ENCODE results near the gene PBX2.
"Not testable (repeated sequence)": the region's sequence is repeated elsewhere in the genome, so short reads cannot be mapped to it uniquely, and the experiment has no call there.

The PBX2 gene

DNA sequence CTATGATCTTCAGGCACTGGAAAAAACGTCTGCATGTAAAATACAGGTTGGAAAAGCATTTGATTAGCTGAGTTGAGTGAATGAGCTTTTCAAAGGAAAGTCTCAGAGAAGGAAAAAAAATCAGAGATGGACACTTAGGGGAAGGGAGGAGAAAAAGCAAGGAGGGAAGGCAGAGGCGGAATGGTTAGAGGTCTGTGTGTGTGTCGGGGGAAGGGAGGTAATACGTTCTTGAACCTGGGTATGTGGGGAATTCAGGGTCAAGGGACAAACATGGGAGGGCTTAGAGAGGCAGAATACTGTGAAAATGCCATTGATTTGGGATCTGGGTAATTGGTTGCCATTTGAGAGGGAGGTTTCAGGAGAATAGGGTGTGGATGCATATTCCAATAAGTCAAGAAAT is 43.3 kb downstream of the PBX2 start:
- H3K4me1 ChIP-seq (ENCODE audit: control insufficient read depth, insufficient read depth, low read length, unreplicated experiment): peaks cover 5% of the 10 kb centered on the region
- H3K4me3 ChIP-seq (ENCODE audit: low read depth, low read length): no peak overlapping the region
- H3K27me3 ChIP-seq (ENCODE audit: insufficient read depth, low read length): no peaks in the 10 kb centered on the region
- no peak overlapping the region for H3K27ac ChIP-seq (ENCODE audit: low read depth, low read length)
- H3K36me3 ChIP-seq (ENCODE audit: insufficient read depth, low read length): no peaks in the 10 kb centered on the region
- H2AFZ ChIP-seq (ENCODE audit: low read length, unreplicated experiment): no peak overlapping the region
- no peaks in the 10 kb centered on the region for H3K79me2 ChIP-seq (ENCODE audit: control insufficient read depth, insufficient read depth, low read length, unreplicated experiment)

- H3K27ac ChIP-seq (ENCODE audit: low read depth, low read length): no peak overlapping the region
Observed at GRCh38 chr6:32146287-32146686, 43.7 kb downstream of the PBX2 start.

DNA sequence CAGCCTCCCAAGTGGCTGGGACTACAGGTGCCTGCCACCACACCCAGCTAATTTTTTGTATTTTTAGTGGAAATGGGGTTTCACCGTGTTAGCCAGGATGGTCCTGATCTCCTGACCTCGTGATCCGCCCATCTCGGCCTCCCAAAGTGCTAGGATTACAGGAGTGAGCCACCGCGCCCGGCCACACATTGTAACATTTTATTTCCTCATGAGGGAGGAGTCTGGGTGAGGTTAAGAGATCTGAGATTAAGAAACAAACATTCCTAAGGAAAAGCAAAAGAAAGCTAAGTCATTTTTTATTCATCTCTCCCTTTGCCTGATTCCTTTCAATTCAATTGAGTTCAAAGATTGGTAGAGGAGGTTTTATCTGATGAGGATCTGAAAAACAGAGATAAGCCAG is 45.8 kb downstream of the PBX2 start:
- H2AFZ ChIP-seq (ENCODE audit: low read length, unreplicated experiment); H3K27me3 ChIP-seq (ENCODE audit: insufficient read depth, low read length); H3K4me3 ChIP-seq (ENCODE audit: low read depth, low read length); H3K4me1 ChIP-seq (ENCODE audit: control insufficient read depth, insufficient read depth, low read length, unreplicated experiment); H3K79me2 ChIP-seq (ENCODE audit: control insufficient read depth, insufficient read depth, low read length, unreplicated experiment); H3K36me3 ChIP-seq (ENCODE audit: insufficient read depth, low read length); H3K27ac ChIP-seq (ENCODE audit: low read depth, low read length): not testable (repeated sequence)

More at GRCh38 chr6:32146287-32146686, 43.7 kb downstream of the PBX2 start:
- no peak overlapping the region for H2AFZ ChIP-seq (ENCODE audit: low read length, unreplicated experiment)
- no peaks in the 10 kb centered on the region for H3K27me3 ChIP-seq (ENCODE audit: insufficient read depth, low read length)
- H3K4me1 ChIP-seq (ENCODE audit: control insufficient read depth, insufficient read depth, low read length, unreplicated experiment): peaks cover 4% of the 10 kb centered on the region
- no peak overlapping the region for H3K4me3 ChIP-seq (ENCODE audit: low read depth, low read length)
- no peaks in the 10 kb centered on the region for H3K79me2 ChIP-seq (ENCODE audit: control insufficient read depth, insufficient read depth, low read length, unreplicated experiment)
- H3K36me3 ChIP-seq (ENCODE audit: insufficient read depth, low read length): no peaks in the 10 kb centered on the region

- no peak overlapping the region for H2AFZ ChIP-seq (ENCODE audit: low read length, unreplicated experiment)
- H3K4me3 ChIP-seq (ENCODE audit: low read depth, low read length): no peak overlapping the region
- H3K79me2 ChIP-seq (ENCODE audit: control insufficient read depth, insufficient read depth, low read length, unreplicated experiment): no peaks in the 10 kb centered on the region
- H3K27me3 ChIP-seq (ENCODE audit: insufficient read depth, low read length): no peaks in the 10 kb centered on the region
- no peak overlapping the region for H3K27ac ChIP-seq (ENCODE audit: low read depth, low read length)
- no peaks in the 10 kb centered on the region for H3K4me1 ChIP-seq (ENCODE audit: control insufficient read depth, insufficient read depth, low read length, unreplicated experiment)
- no peaks in the 10 kb centered on the region for H3K36me3 ChIP-seq (ENCODE audit: insufficient read depth, low read length)
Observed at GRCh38 chr6:32140420-32141046, 49.5 kb downstream of the PBX2 start.

DNA sequence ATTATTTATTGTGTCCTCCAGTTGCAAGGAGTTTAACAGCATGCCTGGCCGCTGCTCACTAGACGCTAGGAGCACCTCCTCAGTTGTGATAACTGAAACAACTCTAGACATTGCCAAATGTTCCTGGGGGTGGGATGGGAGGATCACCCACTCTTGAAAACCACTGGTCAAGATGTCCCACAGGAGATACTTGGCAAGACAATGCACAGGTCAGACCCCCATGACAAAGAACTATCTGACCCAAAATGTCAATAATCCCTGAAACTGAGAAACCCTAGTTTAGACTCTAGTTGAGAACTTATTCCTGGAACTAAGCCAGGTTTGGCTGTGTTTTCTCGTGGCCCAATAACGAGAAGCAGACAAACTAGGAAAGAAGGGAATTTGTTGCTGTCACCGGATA is 50.4 kb downstream of the PBX2 start:
- H3K36me3 ChIP-seq (ENCODE audit: insufficient read depth, low read length): no peaks in the 10 kb centered on the region
- H3K4me1 ChIP-seq (ENCODE audit: control insufficient read depth, insufficient read depth, low read length, unreplicated experiment): no peaks in the 10 kb centered on the region

DNA sequence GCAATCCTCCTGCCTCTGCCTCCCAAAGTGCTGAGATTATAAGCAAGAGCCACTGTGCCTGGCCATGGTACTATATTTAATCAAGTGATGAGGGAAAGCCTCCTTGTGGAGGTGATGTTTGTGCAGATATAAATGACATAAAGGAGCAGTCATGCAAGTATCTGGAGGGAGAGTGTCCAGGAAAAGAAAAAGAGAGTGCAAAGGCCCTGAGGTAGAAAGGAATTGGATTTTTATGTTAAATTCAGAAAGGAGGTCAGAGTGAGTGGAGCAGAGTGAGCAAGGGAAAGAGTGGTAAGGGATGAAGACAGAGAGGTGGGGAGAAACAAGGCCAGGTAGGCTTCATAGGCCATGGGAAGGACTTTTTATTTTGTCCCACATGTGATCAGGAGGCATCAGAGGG is 52.5 kb downstream of the PBX2 start:
- H3K4me3 ChIP-seq (ENCODE audit: low read depth, low read length): no peak overlapping the region

More for the DNA sequence above, 50.4 kb downstream of the PBX2 start:
- Histone ChIP-seq H3K27me3 (ENCODE audit: insufficient read depth, low read length) (no peaks in the 10 kb centered on the region), H3K27ac (ENCODE audit: low read depth, low read length) (no peak overlapping the region), H2AFZ (ENCODE audit: low read length, unreplicated experiment) (no peak overlapping the region), H3K4me3 (ENCODE audit: low read depth, low read length) (no peak overlapping the region), H3K79me2 (ENCODE audit: control insufficient read depth, insufficient read depth, low read length, unreplicated experiment) (no peaks in the 10 kb centered on the region)

More for the DNA sequence above, 52.5 kb downstream of the PBX2 start:
- no peak overlapping the region for H2AFZ ChIP-seq (ENCODE audit: low read length, unreplicated experiment)
- no peaks in the 10 kb centered on the region for H3K79me2 ChIP-seq (ENCODE audit: control insufficient read depth, insufficient read depth, low read length, unreplicated experiment)
- peaks cover 3% of the 10 kb centered on the region for H3K4me1 ChIP-seq (ENCODE audit: control insufficient read depth, insufficient read depth, low read length, unreplicated experiment)
- H3K27me3 ChIP-seq (ENCODE audit: insufficient read depth, low read length): no peaks in the 10 kb centered on the region
- H3K27ac ChIP-seq (ENCODE audit: low read depth, low read length): no peak overlapping the region
- no peaks in the 10 kb centered on the region for H3K36me3 ChIP-seq (ENCODE audit: insufficient read depth, low read length)

Measured in ACC112 (cell line).